ENCODE measurements around the gene BIN1. TPM values are rescaled to one million over a fixed set of nuclear protein-coding genes. Genes with fewer than 3 reads are reported as not detected.
A peak's percentile ranks its signal among the peaks of the same experiment; 100 is the strongest.

BIN1 gene
- total RNA-seq, 1 experiment from 2014 or later = 34.1 TPM

DNA sequence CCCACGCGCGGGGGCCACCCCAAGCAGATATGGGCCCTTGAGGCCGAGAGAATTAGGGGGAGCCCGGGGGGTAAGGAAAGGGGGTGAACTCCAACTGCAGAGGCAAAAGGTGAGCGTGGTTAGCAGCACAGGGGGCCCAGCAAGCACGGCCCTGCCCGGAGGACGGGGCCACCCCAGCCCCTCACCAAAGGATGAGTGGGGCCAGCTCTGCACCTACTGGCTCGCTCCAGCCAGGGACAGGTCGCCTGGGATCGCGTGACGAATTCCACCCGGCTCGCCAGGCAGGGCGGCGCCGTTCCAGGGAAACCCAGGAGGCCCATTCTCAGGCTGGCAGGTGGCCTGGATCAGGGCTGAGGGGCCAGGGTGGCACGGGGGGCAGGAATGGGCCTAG is 38.6 kb downstream of the BIN1 start:
- Histone ChIP-seq H3K27me3 (replicated peaks; ENCODE audit: insufficient read depth, low read depth, low read length, poor library complexity) (no peaks in the 10 kb centered on the region), H3K4me3 (ENCODE audit: low read depth, low read length, poor library complexity, severe bottlenecking) (no peak overlapping the region), H3K36me3 (ENCODE audit: insufficient read depth, low read length, poor library complexity, severe bottlenecking) (no peaks in the 10 kb centered on the region), H3K4me1 (ENCODE audit: insufficient read depth, low read length, poor library complexity, severe bottlenecking) (peaks cover 11% of the 10 kb centered on the region), H3K27ac (ENCODE audit: low read depth, low read length, poor library complexity, severe bottlenecking) (no peak overlapping the region), H3K9me3 (ENCODE audit: low read depth, low read length, poor library complexity, severe bottlenecking) (no peaks in the 10 kb centered on the region)
- DNase-seq (ENCODE audit: low spot score) = no peak
- POLR2A ChIA-PET (ENCODE audit: low non-redundant PET) = no interaction called here
- no peak for TF ChIP-seq EZH2 (IDR thresholded peaks at IDR 0.05; ENCODE audit: borderline replicate concordance, low read depth, low read length, poor library complexity, severe bottlenecking)
- TF ChIP-seq, protein P1, sequence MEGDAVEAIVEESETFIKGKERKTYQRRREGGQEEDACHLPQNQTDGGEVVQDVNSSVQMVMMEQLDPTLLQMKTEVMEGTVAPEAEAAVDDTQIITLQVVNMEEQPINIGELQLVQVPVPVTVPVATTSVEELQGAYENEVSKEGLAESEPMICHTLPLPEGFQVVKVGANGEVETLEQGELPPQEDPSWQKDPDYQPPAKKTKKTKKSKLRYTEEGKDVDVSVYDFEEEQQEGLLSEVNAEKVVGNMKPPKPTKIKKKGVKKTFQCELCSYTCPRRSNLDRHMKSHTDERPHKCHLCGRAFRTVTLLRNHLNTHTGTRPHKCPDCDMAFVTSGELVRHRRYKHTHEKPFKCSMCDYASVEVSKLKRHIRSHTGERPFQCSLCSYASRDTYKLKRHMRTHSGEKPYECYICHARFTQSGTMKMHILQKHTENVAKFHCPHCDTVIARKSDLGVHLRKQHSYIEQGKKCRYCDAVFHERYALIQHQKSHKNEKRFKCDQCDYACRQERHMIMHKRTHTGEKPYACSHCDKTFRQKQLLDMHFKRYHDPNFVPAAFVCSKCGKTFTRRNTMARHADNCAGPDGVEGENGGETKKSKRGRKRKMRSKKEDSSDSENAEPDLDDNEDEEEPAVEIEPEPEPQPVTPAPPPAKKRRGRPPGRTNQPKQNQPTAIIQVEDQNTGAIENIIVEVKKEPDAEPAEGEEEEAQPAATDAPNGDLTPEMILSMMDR (conservative IDR thresholded peaks at IDR 0.05; ENCODE audit: low read depth, low read length) = no peak
- CTCF ChIA-PET = interaction anchor here (0.5 to 1.0 kb wide), 5 partner anchors 28 to 507 kb away, joined by 3 to 15 read pairs (median 3); no protein-coding TSS in a partner anchor
- BruUV-seq (replicated peaks) = no TSS peak
- intact Hi-C loops (cut with micrococcal nuclease; ENCODE audit: unreplicated experiment) = loop anchor here (5.0 kb wide), 1 partner anchor 104 kb away; no protein-coding TSS in a partner anchor

- no peaks in the 10 kb centered on the region for H3K27me3 ChIP-seq (replicated peaks; ENCODE audit: insufficient read depth, low read depth, low read length, poor library complexity)
- TF ChIP-seq EZH2 (IDR thresholded peaks at IDR 0.05; ENCODE audit: borderline replicate concordance, low read depth, low read length, poor library complexity, severe bottlenecking) = no peak
- TF ChIP-seq, protein P1 (conservative IDR thresholded peaks at IDR 0.05; ENCODE audit: low read depth, low read length) = peak; percentile 90
- H3K27ac ChIP-seq (ENCODE audit: low read depth, low read length, poor library complexity, severe bottlenecking) = no peak overlapping the region
- no peaks in the 10 kb centered on the region for H3K36me3 ChIP-seq (ENCODE audit: insufficient read depth, low read length, poor library complexity, severe bottlenecking)
- POLR2A ChIA-PET (ENCODE audit: low non-redundant PET) = no interaction called here
- H3K4me1 ChIP-seq (ENCODE audit: insufficient read depth, low read length, poor library complexity, severe bottlenecking) = peaks cover 11% of the 10 kb centered on the region
- intact Hi-C loops (cut with micrococcal nuclease; ENCODE audit: unreplicated experiment) = loop anchor here (5.0 kb wide), 1 partner anchor 105 kb away; no protein-coding TSS in a partner anchor
- CTCF ChIA-PET = interaction anchor here (0.5 to 1.0 kb wide), 6 partner anchors 9 to 508 kb away, joined by 3 to 15 read pairs (median 3); no protein-coding TSS in a partner anchor
- no peaks in the 10 kb centered on the region for H3K9me3 ChIP-seq (ENCODE audit: low read depth, low read length, poor library complexity, severe bottlenecking)
- H3K4me3 ChIP-seq (ENCODE audit: low read depth, low read length, poor library complexity, severe bottlenecking) = no peak overlapping the region
- peak; percentile 68 for DNase-seq (ENCODE audit: low spot score)
- no TSS peak for BruUV-seq (replicated peaks)
Measured at GRCh38 chr2:127067620-127068350, 39.2 kb downstream of the BIN1 start.

DNA sequence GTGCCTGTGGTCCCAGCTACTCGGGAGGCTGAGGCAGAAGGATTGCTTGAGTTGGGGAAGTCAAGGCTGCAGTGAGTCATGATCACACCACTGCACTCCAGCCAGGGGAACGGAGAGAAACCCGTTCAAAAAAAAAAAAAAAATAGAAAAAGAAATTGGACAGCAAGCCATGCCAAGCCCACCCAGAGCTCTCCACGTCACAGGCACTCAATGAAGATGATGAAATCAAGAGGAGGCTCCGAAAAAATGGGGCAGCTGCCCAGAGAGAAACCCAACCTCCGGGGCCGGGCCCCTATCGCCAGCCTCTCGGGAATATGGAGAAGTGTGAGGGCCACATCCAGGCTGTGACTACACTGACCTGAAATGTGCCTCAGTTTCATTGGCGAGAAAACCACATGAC is 40.0 kb downstream of the BIN1 start:
- DNase-seq (ENCODE audit: low spot score) = no peak
- H3K36me3 ChIP-seq (ENCODE audit: insufficient read depth, low read length, poor library complexity, severe bottlenecking) = no peaks in the 10 kb centered on the region
- no peak overlapping the region for H3K4me3 ChIP-seq (ENCODE audit: low read depth, low read length, poor library complexity, severe bottlenecking)
- H3K9me3 ChIP-seq (ENCODE audit: low read depth, low read length, poor library complexity, severe bottlenecking) = no peaks in the 10 kb centered on the region
- no TSS peak for BruUV-seq (replicated peaks)
- H3K4me1 ChIP-seq (ENCODE audit: insufficient read depth, low read length, poor library complexity, severe bottlenecking) = peaks cover 11% of the 10 kb centered on the region
- POLR2A ChIA-PET (ENCODE audit: low non-redundant PET) = no interaction called here
- H3K27ac ChIP-seq (ENCODE audit: low read depth, low read length, poor library complexity, severe bottlenecking) = no peak overlapping the region
- TF ChIP-seq, protein P1 (conservative IDR thresholded peaks at IDR 0.05; ENCODE audit: low read depth, low read length) = no peak
- no peak for TF ChIP-seq EZH2 (IDR thresholded peaks at IDR 0.05; ENCODE audit: borderline replicate concordance, low read depth, low read length, poor library complexity, severe bottlenecking)
- intact Hi-C loops (cut with micrococcal nuclease; ENCODE audit: unreplicated experiment) = loop anchor here (5.0 kb wide), 1 partner anchor 105 kb away; no protein-coding TSS in a partner anchor
- no peaks in the 10 kb centered on the region for H3K27me3 ChIP-seq (replicated peaks; ENCODE audit: insufficient read depth, low read depth, low read length, poor library complexity)
- CTCF ChIA-PET = no interaction called here

All from A673 (cell line).